AG10803 (cell line): ENCODE data around the gene ERBB2.

Experiments used
- DNase-seq: peaks from one replicate; pipeline ENCODE4 v3.0.0; 2010; ENCODE audit warnings: low read depth
- H3K4me3 ChIP-seq: 2 replicates; pipeline ENCODE4 v1.5.1; 2011; ENCODE audit warnings: mild to moderate bottlenecking, low read length, control low read depth
- TF ChIP-seq, protein P1 (sequence below): conservative IDR thresholded peaks from 2 replicates; pipeline ENCODE4 v1.5.1; 2011; ENCODE audit warnings: mild to moderate bottlenecking, low read length, control low read depth, inconsistent platforms

ERBB2 gene

GRCh38 chr17:39679521-39680192, 20.2 kb upstream of the ERBB2 start:
- no peak for DNase-seq
- H3K4me3 ChIP-seq: no peak overlapping the region
- TF ChIP-seq, protein P1, sequence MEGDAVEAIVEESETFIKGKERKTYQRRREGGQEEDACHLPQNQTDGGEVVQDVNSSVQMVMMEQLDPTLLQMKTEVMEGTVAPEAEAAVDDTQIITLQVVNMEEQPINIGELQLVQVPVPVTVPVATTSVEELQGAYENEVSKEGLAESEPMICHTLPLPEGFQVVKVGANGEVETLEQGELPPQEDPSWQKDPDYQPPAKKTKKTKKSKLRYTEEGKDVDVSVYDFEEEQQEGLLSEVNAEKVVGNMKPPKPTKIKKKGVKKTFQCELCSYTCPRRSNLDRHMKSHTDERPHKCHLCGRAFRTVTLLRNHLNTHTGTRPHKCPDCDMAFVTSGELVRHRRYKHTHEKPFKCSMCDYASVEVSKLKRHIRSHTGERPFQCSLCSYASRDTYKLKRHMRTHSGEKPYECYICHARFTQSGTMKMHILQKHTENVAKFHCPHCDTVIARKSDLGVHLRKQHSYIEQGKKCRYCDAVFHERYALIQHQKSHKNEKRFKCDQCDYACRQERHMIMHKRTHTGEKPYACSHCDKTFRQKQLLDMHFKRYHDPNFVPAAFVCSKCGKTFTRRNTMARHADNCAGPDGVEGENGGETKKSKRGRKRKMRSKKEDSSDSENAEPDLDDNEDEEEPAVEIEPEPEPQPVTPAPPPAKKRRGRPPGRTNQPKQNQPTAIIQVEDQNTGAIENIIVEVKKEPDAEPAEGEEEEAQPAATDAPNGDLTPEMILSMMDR: no peak

- TF ChIP-seq, protein P1: no peak
- H3K4me3 ChIP-seq: no peak overlapping the region
- no peak for DNase-seq
Observed at GRCh38 chr17:39683295-39683939, 16.4 kb upstream of the ERBB2 start.

GRCh38 chr17:39684369-39685192, 15.3 kb upstream of the ERBB2 start:
- no peak overlapping the region for H3K4me3 ChIP-seq
- TF ChIP-seq, protein P1: no peak
- no peak for DNase-seq

- TF ChIP-seq, protein P1: no peak
- peak overlapping the region; percentile 85 for H3K4me3 ChIP-seq
- no peak for DNase-seq
Observed at GRCh38 chr17:39687101-39687545, 12.7 kb upstream of the ERBB2 start.

DNA sequence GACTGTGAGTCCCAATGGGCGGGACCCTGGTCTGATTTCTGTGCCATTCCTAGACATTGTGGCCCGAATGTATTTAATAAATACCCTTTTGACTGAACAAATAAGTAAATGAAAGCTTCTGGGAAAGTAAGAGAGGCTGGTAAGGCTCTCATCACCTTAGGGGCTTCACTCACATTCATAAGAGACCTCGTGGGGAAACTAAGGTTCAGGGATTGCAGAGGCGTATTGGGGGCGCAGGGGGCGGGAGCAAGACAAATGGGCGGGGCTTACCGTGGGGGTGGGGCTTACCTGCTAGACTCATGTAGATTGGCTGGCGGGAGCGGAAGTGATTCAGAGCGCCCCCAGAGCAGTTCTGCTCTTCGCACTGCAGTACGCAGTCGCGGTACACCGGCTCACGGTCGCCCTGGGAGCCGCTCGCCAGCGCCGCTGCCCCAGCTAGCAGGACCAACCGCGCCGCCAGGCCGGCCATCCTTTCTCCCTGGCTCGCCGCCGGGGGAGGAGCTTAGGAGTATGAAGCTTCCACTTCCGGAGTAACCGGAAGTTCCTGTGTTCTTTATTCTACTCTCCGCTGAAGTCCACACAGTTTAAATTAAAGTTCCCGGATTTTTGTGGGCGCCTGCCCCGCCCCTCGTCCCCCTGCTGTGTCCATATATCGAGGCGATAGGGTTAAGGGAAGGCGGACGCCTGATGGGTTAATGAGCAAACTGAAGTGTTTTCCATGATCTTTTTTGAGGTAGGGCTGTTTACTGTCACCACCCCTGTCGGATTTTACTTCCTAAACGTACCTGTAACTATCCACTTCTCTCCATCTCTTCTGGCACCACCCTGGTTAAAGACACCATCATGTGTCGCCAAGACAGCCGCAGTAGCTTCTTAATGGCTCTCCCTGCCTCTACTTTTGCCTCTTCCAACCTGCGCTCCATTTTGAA, 12.1 kb upstream of the ERBB2 start, which contains the start of gene PGAP3:
TSS of gene PGAP3 (minus strand) at position 512 of the 929 bp plus-strand sequence. CDS start at position 469, 43 bp downstream.
- H3K4me3 ChIP-seq: peak within 1 kb of the TSS; percentile 85
- DNase-seq: peak; percentile 87
- TF ChIP-seq, protein P1: no peak

DNA sequence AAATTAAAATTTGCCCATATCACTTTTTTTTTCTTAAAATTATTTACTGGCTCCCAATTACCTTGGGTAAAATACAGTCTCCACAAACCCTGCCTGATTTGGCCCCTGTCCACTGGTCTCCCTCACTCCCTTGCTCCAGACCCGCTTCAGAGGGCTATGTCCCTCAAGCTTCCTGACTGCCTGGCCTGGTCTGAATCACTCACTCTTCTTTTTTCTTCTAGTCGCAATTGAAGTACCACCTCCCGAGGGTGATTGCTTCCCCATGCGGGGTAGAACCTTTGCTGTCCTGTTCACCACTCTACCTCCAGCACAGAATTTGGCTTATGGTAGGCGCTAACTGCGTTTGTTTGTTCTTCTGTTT, 11.4 kb upstream of the ERBB2 start:
- TF ChIP-seq, protein P1: no peak
- H3K4me3 ChIP-seq: peak overlapping the region; percentile 85
- DNase-seq: no peak
